ENCODE measurements around the gene GABRA1.

GRCh38 chr5:161899590-161899989 is 51.7 kb downstream of the GABRA1 start:
- no peak for TF ChIP-seq POLR2A (IDR thresholded peaks at IDR 0.05; ENCODE audit: low read length)
- TF ChIP-seq GATA1 (IDR thresholded peaks at IDR 0.05; ENCODE audit: low read depth, low read length) = no peak
